ENCODE data around the gene NRAP. TPM values are rescaled to one million over a fixed set of nuclear protein-coding genes. Genes with fewer than 3 reads are reported as not detected.
A peak's percentile ranks its signal among the peaks of the same experiment; 100 is the strongest.

Gene NRAP
- total RNA-seq = not detected in 2 replicates
- long read RNA-seq = 0 reads

GRCh38 chr10:113663908-113664307 is at the start of gene NRAP:
TSS of gene NRAP (minus strand) at chr10:113664041. CDS start at chr10:113663882, 159 bp downstream.
- Mint-ChIP-seq H3K36me3 (ENCODE audit: low read depth) (no peaks in the 10 kb centered on the region), H3K27me3 (ENCODE audit: low read depth) (no peaks in the 10 kb centered on the region), H3K4me3 (no peak within 1 kb of the TSS), H3K9me3 (peaks cover 3% of the 10 kb centered on the region), H3K27ac (ENCODE audit: unreplicated experiment) (no peak within 1 kb of the TSS), H3K4me1 (no peaks in the 10 kb centered on the region)
- no peak for TF ChIP-seq CTCF (conservative IDR thresholded peaks at IDR 0.05)
- no peak for DNase-seq (ENCODE audit: low read depth, low spot score)

- Mint-ChIP-seq H3K4me3 (no peak overlapping the region), H3K9me3 (peaks cover 2% of the 10 kb centered on the region), H3K27me3 (ENCODE audit: low read depth) (no peaks in the 10 kb centered on the region), H3K27ac (ENCODE audit: unreplicated experiment) (no peak overlapping the region), H3K36me3 (ENCODE audit: low read depth) (peaks cover 9% of the 10 kb centered on the region), H3K4me1 (peaks cover 37% of the 10 kb centered on the region)
- TF ChIP-seq CTCF (conservative IDR thresholded peaks at IDR 0.05) = no peak
- DNase-seq (ENCODE audit: low read depth, low spot score) = no peak
These were observed 49.8 kb upstream of the NRAP start for GRCh38 chr10:113713640-113713982.

- Mint-ChIP-seq H3K4me1 (peaks cover 41% of the 10 kb centered on the region), H3K4me3 (no peak overlapping the region), H3K27me3 (ENCODE audit: low read depth) (no peaks in the 10 kb centered on the region), H3K27ac (ENCODE audit: unreplicated experiment) (no peak overlapping the region), H3K36me3 (ENCODE audit: low read depth) (peaks cover 6% of the 10 kb centered on the region), H3K9me3 (peaks cover 2% of the 10 kb centered on the region)
- no peak for DNase-seq (ENCODE audit: low read depth, low spot score)
- TF ChIP-seq CTCF (conservative IDR thresholded peaks at IDR 0.05) = no peak
These were observed 49.2 kb upstream of the NRAP start for GRCh38 chr10:113712755-113713639.

- Mint-ChIP-seq H3K36me3 (ENCODE audit: low read depth) (peaks cover 6% of the 10 kb centered on the region), H3K9me3 (peaks cover 2% of the 10 kb centered on the region), H3K4me3 (no peak overlapping the region), H3K4me1 (peaks cover 41% of the 10 kb centered on the region), H3K27ac (ENCODE audit: unreplicated experiment) (no peak overlapping the region), H3K27me3 (ENCODE audit: low read depth) (no peaks in the 10 kb centered on the region)
- DNase-seq (ENCODE audit: low read depth, low spot score) = no peak
- no peak for TF ChIP-seq CTCF (conservative IDR thresholded peaks at IDR 0.05)
These were observed 48.2 kb upstream of the NRAP start for GRCh38 chr10:113712024-113712423.

GRCh38 chr10:113711142-113711541 is 47.3 kb upstream of the NRAP start:
- Mint-ChIP-seq H3K4me1 (peaks cover 41% of the 10 kb centered on the region), H3K27me3 (ENCODE audit: low read depth) (no peaks in the 10 kb centered on the region), H3K36me3 (ENCODE audit: low read depth) (peaks cover 3% of the 10 kb centered on the region), H3K4me3 (no peak overlapping the region), H3K9me3 (peaks cover 2% of the 10 kb centered on the region), H3K27ac (ENCODE audit: unreplicated experiment) (peak overlapping the region; percentile 81)
- no peak for DNase-seq (ENCODE audit: low read depth, low spot score)
- TF ChIP-seq CTCF (conservative IDR thresholded peaks at IDR 0.05) = no peak

All from neural crest cell (in vitro differentiated cells).